ENCODE measurements around the gene ZBTB43. TPM values are rescaled to one million over a fixed set of nuclear protein-coding genes. Genes with fewer than 3 reads are reported as not detected.
"Not testable (repeated sequence)": the region's sequence is repeated elsewhere in the genome, so short reads cannot be mapped to it uniquely, and the experiment has no call there.

ZBTB43 gene, protein sequence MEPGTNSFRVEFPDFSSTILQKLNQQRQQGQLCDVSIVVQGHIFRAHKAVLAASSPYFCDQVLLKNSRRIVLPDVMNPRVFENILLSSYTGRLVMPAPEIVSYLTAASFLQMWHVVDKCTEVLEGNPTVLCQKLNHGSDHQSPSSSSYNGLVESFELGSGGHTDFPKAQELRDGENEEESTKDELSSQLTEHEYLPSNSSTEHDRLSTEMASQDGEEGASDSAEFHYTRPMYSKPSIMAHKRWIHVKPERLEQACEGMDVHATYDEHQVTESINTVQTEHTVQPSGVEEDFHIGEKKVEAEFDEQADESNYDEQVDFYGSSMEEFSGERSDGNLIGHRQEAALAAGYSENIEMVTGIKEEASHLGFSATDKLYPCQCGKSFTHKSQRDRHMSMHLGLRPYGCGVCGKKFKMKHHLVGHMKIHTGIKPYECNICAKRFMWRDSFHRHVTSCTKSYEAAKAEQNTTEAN
- total RNA-seq, result 36.6 TPM
- long read RNA-seq, full-length matches to known transcripts, result 48 of 60 reads
- long read RNA-seq, partial matches to known transcripts, result 0 of 60 reads
- long read RNA-seq, other reads (novel, unspliced or antisense), result 12 of 60 reads

DNA sequence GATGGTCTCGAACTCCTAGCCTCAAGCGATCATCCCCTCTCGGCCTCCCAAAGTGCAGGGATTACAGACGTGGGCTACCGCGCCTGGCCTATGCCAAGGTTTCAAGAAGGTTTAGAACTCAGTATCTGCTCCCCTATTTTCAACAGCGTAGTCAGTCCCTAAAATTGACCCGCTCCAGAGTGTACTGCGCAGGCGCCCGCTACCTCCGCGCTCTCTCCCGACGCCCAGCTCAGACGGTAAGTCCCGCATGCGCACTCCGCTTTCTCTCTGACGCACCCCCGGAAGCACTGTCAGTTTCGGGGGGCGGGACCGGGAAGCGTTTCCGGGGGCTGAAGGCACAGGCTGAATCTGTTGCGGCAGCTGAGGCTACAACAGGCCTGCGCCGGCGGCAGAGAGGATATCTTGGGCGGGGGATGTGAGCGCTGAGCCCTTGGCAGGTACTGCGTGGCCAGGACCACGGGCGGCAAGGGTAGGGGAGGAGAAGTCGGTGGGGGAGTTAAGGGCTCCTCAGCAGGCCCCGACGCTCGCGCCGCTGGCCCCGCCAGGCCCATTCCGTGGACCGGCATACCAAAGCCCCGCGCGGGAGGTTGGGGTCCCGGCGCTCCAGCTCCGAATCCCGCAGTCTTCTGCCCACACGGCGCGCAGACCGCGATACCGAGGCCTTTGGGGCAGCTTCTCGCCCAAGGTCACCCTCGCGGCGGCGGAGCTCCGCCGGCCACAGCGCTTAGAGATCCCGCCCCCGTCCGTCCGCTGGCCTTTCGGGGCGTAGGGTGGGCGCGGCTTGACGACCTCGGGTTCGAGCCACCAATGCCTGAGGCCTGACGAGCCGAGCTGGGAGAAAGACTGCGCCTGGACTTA, at the start of gene ZBTB43:
Gene ZBTB43 (plus strand): TSS at position 345 of the 858 bp plus-strand sequence. CDS start 27,470 bp downstream, outside the sequence.
- intact Hi-C loops (cut with micrococcal nuclease), result no loop called here
- DNase-seq, result peak; percentile 99
- peak; percentile 89 for ATAC-seq

DNA sequence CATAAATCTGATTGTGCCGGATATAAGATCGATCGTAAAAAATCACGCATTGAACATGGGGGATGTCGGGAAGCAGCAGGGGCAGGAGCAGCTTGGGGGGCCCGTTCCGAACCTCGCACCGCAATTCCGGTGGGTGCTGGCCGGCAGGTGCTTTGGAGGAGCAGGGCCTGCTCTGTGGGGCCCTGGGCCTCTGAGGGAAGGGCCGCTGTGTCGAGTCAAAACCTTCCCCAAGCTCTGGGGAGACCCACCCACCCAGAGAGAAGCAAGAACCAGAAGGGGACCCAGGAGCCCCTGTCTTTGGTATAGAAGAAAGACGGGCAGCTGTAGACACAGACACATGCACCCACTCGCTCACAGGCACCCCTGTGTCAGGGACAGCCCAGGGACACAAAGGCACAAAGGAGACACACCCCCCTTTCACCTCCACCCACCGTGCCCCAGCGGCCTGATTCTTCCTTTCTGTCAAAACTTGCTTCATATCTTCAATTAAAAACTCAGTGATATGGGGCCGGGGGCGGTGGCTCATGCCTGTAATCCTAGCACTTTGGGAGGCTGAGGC, 49.4 kb upstream of the ZBTB43 start:
- intact Hi-C loops (cut with micrococcal nuclease), result no loop called here

DNA sequence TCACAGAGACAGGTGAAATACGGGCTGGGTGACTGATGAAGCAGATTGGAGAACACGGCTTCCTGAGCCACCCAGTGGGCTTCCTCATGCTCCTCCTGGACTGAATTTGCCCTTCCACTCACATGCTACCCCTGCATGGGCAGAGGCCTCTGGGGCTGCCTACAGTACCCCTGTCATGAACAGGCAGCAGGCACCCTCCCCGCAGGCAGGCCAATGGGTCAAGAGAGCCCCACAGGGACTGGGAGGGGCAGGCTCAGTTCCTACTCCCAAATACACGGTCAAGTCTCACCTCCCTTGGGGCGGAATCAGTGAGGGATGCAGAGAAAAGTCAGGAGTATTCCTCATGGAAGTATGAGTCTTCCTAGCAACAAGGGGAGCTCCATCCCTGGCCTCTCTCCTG, 48.6 kb upstream of the ZBTB43 start:
- DNase-seq (no peak), ATAC-seq (no peak)
- intact Hi-C loops (cut with micrococcal nuclease), result no loop called here

More for the DNA sequence above, 49.4 kb upstream of the ZBTB43 start:
- no peak for DNase-seq
- no peak for ATAC-seq

DNA sequence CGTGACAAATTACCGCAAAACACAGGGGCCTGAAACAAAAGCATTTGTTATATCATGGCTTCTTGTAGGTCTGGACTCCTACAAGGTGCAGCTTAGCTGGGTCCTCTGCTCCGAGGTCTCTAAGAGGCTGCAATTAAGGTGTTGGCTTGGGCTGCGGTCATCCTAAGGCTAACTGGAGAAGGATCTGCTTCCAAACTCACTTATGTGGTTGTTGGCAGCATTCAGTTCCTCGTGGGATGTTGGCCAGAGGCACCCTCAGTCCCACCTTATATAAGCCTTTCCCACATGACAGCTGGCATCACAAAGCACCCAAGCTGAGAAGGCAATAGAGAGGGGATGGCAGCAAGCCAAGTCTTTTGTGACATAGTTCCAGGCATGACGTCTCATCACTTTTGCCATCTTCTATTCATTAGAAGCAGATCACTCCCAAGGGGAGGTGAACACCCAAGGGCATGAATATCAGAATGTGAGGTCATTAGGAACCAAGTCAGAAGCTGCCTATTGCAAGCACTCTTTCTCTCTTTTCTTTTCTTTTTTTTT, 47.9 kb upstream of the ZBTB43 start:
- intact Hi-C loops (cut with micrococcal nuclease), result no loop called here
- ATAC-seq (peak; percentile 26), DNase-seq (no peak)

DNA sequence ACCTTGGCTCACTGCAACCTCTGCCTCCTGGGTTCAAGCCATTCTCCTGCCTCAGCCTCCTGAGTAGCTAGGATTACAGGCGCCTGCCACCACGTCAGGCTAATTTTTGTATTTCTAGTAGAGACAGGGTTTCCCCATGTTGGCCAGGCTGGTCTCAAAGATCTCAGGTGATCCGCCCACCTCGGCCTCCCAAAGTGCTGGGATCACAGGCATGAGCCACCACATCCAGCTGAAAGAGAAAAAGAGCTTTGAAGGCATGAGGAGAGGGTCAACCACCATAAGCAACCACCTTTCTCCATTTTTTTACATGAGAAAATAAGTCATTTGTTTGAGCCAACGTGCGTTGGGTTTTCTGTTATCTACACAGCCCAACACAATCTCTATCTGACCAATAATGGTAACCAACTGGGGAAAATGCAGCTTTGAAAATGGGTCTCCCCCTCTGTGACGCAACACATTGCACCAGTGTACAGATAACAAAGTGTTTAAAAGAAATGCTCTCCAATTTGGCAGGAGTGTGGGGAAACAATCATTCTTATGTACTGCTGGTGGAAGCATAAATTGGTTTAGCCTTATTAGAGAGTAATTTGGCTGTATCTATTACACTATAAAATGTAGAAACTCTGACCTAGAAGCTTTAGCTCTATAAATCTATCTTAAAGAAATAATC, 45.8 kb upstream of the ZBTB43 start:
- intact Hi-C loops (cut with micrococcal nuclease), result no loop called here
- ATAC-seq (no peak), DNase-seq (no peak)

DNA sequence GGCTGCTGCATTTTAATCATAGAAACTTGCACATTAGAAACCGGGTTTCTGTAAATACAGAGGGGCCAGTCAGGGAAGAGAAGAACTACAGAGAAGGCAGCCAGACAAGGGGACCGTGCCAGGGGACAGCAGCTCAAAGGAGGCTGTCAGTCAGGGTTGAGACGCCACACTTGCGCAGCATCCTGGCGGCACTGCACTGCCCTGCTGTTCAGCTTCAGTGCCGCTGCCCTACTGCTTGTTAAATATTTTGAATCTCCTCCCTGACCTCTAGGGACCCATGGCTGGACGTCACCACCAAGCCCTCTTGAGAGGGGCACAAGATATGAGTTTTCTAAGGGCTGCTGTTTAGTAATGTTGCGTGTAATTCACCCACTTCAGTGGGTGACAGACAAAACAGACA, 43.6 kb upstream of the ZBTB43 start:
- DNase-seq, result no peak
- intact Hi-C loops (cut with micrococcal nuclease), result no loop called here
- no peak for ATAC-seq

DNA sequence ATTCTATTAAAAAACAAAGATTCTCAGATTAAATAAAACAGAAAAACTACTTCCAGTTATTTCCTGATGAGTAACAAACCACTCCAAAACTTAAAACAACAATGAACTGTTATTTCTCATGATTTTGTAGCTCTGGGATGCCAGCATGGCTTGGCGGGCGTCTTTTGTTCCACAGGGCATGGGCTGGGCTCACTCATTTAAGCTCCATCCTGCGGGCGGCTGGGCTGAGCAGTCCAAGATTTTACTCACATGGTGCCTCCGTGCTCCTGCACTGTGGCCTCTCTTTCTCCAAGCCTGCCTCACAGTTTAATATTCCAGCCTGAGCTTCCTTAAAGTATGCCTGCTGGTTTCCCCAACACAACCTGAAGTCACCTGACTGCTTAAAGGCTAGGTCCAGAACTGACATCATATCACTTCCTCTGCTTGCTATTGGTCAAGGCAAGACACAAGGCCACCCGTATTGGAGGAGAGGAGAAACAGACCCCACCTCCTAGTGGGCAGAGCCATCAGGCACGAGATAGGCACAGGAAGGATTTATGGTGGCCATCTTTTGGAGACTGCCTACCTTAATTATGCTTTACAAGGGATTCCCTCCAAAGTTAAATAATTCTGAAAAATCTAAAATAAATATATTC, 41.6 kb upstream of the ZBTB43 start:
- intact Hi-C loops (cut with micrococcal nuclease), result no loop called here
- DNase-seq (no peak), ATAC-seq (no peak)

DNA sequence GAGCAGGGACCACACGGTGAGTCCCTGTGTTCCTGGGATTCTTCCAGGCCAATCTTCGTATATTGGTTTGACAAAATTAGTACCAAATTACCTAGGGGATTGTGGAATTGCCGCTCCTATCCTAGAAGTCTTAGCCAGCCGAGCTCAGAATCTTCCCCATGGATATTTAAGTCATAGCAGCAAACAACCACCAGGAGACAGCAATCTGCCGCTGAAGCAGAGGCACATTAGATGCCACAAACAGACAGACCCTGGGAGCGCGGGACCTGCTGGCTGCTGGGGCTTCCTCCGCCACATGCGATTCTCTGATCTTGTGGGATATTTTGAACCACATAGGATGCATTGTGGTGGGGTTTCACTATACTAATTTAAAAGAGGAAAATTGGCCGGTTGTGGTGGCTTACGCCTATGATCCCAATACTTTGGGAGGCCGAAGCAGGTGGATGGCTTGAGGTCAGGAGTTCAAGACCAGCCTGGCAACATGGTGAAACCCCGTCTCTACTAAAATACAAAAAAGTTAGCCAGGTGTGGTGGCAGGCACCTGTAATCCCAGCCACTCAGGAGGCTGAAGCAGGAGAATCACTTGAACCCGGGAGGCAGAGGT, 31.7 kb upstream of the ZBTB43 start:
- DNase-seq, result peak; percentile 35
- ATAC-seq, result no peak
- intact Hi-C loops (cut with micrococcal nuclease), result no loop called here

DNA sequence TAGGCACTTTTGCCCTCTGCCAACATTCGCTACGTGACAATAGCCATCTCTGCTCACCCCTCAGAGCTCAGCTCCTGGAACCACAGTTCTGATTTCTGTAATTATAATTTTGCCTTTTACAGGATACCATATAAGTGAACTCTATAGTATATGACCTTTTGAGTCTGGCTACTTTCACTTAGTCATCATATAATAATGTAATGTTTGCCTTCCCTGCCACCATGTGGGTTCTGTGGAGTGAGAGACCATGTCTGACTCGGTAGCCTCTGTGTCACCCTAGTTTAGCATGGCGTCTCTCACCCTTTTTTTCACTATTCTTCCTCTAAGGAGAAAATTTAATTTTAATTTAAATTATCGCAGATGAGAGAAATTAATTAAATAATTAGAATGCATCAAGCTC, 28.9 kb upstream of the ZBTB43 start:
- ATAC-seq, result no peak
- intact Hi-C loops (cut with micrococcal nuclease), result no loop called here
- no peak for DNase-seq

DNA sequence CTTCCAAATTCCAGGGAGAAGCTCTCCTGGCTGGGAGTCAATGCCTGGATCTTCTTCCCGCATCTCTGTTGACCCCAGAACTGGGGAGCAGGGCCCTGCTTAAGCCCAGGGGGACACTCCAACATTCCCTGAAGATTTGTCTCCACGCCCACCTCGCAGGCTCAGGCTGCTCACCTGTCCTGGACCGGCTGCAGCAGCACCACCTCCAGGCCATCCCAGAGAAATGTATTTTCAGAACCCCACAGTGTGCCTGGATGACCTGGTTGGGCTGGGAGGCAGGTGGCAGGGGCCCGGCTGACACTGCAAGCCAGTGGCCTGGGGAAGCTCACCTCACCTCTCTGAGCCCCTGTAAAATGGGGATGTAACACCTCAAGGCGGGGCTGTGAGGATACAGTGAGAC, 27.1 kb upstream of the ZBTB43 start:
- no peak for ATAC-seq
- intact Hi-C loops (cut with micrococcal nuclease), result no loop called here
- DNase-seq, result no peak

DNA sequence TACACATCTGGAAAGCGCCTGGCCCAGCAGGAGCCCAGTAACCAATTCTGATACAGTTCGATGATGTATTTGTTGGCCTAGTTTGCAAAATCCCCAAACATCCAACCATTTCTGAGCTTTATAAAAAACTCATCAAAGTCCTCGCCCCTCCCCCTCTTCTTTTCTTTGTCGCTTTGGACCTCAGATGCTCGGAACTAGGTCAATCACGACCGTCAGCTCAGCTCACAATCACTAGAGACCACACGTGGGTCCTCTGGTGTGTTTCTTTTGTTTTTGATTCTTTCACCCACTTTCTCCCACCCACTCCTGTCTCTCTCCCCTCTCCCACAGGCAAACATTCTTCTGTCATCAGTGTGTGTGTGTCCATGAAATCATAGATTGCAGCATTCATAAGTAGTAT, 26.7 kb upstream of the ZBTB43 start:
- DNase-seq (no peak), ATAC-seq (no peak)
- intact Hi-C loops (cut with micrococcal nuclease), result no loop called here

DNA sequence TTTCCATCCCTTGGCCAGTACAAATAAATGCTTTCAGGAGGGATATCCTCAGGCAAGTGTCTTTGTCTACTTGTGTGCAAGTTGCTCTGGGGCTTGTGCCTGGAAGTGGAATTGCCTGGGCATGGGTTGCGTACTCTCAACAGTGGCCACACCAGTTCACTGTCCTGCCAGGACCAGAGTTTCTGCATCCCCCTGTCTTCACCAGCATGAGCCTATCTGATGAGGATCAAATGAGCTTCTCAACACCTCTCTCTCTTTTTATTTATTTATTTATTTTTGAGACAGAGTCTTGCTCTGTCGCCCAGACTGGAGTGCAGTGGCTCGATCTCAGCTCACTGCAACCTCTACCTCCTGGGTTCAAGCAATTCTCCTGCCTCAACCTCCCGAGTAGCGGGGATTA, 26.1 kb upstream of the ZBTB43 start:
- ATAC-seq; DNase-seq; intact Hi-C loops (cut with micrococcal nuclease): not testable (repeated sequence)

DNA sequence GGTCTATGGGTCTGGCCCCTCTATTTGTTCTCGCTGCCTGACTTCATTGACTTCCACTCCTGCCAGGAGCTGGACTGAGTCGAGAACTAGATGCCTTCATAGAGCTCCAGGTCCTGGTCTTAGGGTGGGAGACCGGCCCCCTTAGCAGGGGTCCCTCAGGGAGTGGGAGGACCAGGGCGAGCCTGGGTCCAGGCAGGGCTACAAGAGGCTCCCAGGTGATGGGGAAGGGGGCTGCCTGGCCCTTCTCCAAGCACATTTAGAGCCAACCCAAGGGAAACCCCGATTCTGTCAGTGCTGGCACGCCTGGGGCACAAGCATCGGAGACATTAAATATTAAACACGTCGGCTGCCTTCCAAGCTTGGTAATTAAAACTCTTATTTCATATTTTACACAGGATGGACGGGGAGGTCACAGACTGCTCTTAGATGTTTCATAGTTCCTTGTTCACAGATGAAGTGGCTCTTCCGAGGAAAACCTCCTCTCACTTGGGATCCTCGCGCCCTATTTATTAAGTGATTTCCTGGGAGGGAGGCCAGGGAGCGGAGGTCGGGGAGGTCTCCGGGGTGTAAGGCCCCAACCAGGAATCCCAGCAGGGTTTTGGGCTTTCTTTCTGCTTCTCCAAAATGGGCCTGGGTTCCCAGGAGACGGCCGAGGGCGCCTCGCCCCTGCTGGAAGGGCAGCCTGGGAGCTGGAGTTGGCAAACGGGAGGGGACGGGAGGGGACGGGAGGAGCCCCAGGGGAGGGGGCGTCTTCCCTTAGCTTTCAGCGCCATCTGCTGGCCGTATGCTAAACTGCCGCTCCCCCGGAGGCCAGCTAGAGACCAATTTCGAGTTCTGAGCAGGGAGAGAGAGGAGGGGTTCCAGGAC, 23.4 kb upstream of the ZBTB43 start:
- peak; percentile 78 for ATAC-seq
- intact Hi-C loops (cut with micrococcal nuclease), result loop anchor here (5.0 kb wide), 1 partner anchor 74 kb away; no protein-coding TSS in a partner anchor
- peak; percentile 89 for DNase-seq

DNA sequence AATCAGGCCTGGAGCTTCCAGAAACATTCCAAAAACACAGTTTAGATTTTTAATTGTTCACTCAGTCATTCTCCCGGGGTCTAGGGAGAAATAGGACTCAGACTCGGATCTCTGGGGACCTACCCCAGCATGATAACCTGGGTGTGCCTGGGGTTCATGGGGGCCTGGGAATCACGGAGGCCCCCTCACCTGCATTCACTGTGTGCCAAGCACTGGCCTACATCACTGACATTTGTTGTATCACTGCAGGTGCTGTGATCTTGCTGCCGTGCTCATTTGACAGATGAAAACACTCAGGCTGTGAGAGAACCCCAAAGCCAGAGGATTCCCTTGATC, 22.8 kb upstream of the ZBTB43 start:
- ATAC-seq, result no peak
- intact Hi-C loops (cut with micrococcal nuclease), result loop anchor here (5.0 kb wide), 1 partner anchor 75 kb away; no protein-coding TSS in a partner anchor
- DNase-seq, result no peak

DNA sequence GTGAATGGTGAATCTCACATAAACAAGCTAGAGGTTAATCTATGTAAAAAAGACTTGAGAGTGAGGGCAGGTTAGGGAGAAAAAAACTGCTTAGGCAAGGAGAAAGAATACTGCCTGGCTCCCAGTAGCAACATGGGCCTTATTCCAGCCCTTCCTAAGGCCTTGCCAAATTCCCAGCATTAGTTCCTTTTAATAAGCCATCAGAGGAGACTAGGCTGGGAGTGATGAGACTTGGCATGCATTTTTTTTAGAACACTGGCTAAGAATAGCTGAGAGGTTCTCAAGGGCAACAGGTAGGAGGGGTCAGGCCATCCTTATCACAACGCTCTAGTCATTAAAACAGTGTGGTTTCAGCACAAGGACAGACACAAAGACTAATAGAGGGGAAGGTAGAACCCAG, 20.9 kb upstream of the ZBTB43 start:
- intact Hi-C loops (cut with micrococcal nuclease), result loop anchor here (5.0 kb wide), 1 partner anchor 77 kb away; no protein-coding TSS in a partner anchor
- DNase-seq, result no peak
- peak; percentile 86 for ATAC-seq

DNA sequence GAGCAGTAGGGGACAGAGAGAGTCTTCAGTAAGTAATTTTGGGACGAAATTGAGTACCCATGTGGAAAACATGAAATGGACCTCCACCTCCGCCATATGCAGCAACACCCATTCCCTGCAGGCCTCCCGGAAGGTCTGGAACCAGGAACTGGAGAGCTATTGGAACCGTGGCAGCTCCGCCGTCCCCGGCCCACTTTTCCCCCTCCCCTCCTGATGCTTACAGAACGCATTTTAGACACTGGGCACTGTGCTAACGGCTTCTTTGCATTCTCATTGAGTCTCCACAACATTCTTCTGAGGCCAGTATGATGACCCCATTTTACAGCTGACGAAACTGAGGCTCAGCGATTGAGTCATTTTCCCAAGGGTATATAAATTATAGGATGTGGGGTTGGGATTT, 20.4 kb upstream of the ZBTB43 start:
- ATAC-seq (peak; percentile 3), DNase-seq (no peak)
- intact Hi-C loops (cut with micrococcal nuclease), result loop anchor here (5.0 kb wide), 1 partner anchor 77 kb away; no protein-coding TSS in a partner anchor

DNA sequence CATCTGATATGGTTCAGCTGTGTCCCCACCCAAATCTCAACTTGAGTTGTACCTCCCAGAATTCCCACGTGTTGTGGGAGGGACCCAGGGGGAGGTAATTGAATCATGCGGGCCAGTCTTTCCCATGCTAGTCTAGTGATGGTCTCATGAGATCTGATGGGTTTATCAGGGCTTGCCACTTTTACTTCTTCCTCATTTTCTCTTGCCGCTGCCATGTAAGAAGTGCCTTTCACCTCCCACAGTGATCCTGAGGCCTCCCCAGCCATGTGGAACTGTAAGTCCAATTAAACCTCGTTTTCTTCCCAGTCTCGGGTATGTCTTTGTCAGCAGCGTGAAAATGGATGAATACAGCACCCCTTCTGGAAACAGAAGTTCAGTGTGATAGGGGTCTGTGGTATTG, 20.0 kb upstream of the ZBTB43 start:
- intact Hi-C loops (cut with micrococcal nuclease), result loop anchor here (5.0 kb wide), 1 partner anchor 78 kb away; no protein-coding TSS in a partner anchor
- ATAC-seq, DNase-seq: not testable (repeated sequence)

All from left ventricle myocardium superior (tissue), 1 donor.